LNCaP clone FGC (cell line): ENCODE data around the gene KLF16.
"Not testable (repeated sequence)": the region's sequence is repeated elsewhere in the genome, so short reads cannot be mapped to it uniquely, and the experiment has no call there.

Source experiments
- DNase-seq: peaks from one replicate; pipeline ENCODE4 v3.0.0-alpha.2; 2011; ENCODE audit warnings: low read depth
- H3K4me3 ChIP-seq: 2 replicates; pipeline ENCODE4 v1.5.1; 2011; ENCODE audit warnings: mild to moderate bottlenecking, low read depth, low read length, control low read depth
- TF ChIP-seq, protein P1 (sequence below): IDR thresholded peaks from 2 replicates; pipeline ENCODE4 v1.5.1; 2012; ENCODE audit warnings: mild to moderate bottlenecking; ENCODE audit not compliant: control insufficient read depth, insufficient read depth; ENCODE audit errors: extremely low read depth

The KLF16 gene

DNA sequence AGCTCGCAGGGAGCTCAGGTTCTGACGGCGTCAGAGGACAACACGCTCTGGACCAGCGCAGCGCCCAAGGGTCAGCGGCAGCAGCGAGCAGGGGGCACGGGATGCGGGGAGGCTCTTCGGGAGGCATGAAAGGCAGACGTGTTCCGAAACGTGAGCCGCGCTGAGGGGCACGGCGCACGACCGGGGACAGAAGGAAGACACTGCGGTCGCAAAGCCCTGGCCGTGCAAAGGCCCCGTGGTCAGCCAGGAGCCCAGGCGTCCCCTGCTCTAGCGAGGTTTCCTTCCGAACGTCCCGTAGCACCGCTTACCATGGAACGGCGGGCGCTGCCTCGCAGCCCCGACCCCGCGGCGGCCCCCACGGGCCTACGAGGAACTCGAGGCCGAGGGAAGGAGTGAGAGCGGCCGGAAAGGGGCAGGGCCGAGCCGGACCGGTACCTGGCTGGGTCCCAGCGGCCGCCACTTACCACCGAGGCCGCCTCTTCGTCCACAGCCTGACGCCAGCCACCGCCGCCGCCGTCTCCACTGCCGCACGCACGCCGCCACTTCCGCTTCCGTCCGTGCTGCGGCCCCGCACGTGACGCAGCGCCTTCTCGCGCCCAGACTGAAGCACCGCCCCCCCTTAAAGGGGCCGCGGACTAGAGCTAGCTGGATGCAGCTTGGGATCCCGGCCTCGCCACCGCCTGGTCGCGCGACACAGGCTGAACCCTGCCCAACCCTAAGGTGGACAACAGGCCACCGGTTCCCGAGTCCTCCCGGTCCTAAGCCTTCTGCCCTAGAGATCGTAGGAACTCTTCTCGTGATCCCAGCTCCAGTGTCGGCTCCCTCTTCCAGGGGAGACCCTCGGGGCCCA, 12.5 kb upstream of the KLF16 start:
- TF ChIP-seq, protein P1, sequence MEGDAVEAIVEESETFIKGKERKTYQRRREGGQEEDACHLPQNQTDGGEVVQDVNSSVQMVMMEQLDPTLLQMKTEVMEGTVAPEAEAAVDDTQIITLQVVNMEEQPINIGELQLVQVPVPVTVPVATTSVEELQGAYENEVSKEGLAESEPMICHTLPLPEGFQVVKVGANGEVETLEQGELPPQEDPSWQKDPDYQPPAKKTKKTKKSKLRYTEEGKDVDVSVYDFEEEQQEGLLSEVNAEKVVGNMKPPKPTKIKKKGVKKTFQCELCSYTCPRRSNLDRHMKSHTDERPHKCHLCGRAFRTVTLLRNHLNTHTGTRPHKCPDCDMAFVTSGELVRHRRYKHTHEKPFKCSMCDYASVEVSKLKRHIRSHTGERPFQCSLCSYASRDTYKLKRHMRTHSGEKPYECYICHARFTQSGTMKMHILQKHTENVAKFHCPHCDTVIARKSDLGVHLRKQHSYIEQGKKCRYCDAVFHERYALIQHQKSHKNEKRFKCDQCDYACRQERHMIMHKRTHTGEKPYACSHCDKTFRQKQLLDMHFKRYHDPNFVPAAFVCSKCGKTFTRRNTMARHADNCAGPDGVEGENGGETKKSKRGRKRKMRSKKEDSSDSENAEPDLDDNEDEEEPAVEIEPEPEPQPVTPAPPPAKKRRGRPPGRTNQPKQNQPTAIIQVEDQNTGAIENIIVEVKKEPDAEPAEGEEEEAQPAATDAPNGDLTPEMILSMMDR: no peak

DNA sequence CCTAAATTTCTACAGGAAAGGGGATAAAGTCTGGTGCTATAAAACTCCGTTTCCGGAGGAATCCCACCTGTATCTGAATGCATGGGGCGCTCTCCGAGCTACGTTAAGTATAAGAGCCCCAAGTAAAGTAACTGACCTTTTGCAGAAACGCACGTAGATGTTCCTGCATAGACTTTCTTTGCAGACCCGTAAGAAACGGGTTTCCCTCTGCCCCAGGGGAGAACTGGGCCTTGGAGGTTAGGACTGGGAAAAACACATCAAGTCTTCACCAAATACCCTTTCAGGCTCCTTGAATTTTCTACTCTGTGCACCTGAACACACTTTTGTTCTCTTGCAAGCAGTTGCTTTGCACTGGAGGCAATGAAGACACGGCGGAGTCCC, 11.9 kb upstream of the KLF16 start:
- DNase-seq: not testable (repeated sequence)
- peak overlapping the region; percentile 99 for H3K4me3 ChIP-seq

More for the DNA sequence above, 12.5 kb upstream of the KLF16 start:
- H3K4me3 ChIP-seq: peak overlapping the region; percentile 99
- DNase-seq: peak; percentile 63

DNA sequence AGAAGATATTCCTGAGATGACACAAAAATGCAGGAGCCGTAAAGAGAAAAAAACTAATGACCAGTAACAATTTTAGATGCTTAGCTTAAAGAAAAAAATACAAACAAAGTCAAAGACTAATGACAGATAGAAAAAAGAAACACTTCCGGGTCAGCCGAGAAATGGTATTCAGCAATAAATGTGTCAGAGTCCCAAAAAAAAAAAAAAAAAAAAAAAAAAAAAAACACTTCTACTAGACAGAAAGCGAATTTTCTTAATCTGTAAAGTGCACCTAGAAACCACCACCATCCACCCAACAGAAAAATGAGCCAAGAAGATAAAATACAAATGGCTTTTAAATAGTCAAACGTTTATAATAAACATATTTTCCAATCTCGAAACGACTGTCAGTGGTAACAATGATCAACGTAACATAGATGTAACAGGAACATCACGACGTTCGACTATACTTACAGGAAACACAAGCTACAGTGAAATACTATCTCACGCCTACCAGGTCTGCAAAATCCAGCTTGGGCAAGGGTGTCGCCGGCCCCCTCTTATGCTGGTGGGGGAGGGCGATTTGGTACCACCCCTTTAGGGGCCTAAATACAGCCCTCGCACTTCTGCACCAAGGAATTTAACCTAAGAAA, 11.3 kb upstream of the KLF16 start:
- TF ChIP-seq, protein P1: no peak
- H3K4me3 ChIP-seq: peak overlapping the region; percentile 99
- no peak for DNase-seq

DNA sequence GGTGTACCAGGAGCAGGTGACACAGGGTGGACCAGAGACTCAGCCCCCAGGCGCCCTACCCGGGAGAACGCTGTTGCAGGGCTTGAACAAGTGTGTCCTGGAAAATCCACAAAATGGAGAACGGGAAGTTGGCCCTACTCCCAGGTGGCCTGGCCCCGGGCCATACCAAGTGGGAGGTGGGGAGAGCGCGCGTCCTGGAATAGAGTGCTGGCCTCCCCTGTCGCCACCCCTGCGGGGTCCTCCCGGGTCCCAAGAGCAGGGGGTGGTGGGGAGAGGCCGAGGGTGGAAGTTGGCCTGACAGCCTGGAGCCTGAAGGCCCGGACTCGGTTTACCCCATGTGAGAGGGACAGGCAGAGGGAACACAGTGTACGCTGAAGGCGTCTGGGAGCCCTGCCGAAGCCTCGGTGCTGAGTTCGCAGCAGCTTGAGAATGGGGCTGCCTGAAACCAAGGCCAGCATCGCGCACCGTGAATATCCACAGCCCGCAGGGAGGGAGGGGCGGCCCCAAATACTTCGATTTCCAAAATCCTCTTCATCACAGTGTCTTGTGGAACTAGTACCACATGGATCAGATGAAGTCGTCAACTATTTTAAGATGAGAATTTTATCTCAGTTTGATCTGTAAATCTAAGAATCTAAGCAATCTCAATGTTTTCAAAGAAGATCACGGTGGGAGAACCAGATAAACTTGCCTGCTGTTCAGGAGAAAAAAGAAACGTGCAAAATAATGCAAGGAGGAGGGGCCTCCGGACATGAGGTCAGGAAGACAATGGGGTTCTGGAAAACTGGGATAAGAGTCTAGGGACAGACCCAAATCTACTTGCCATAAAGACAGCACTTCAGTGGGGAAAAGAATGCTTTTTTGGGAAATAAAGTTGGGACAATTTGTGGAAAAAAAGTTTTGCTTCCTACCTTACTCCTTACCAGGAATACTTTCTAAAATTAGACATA, 10.4 kb upstream of the KLF16 start:
- peak overlapping the region; percentile 99 for H3K4me3 ChIP-seq
- TF ChIP-seq, protein P1: no peak
- DNase-seq: no peak

DNA sequence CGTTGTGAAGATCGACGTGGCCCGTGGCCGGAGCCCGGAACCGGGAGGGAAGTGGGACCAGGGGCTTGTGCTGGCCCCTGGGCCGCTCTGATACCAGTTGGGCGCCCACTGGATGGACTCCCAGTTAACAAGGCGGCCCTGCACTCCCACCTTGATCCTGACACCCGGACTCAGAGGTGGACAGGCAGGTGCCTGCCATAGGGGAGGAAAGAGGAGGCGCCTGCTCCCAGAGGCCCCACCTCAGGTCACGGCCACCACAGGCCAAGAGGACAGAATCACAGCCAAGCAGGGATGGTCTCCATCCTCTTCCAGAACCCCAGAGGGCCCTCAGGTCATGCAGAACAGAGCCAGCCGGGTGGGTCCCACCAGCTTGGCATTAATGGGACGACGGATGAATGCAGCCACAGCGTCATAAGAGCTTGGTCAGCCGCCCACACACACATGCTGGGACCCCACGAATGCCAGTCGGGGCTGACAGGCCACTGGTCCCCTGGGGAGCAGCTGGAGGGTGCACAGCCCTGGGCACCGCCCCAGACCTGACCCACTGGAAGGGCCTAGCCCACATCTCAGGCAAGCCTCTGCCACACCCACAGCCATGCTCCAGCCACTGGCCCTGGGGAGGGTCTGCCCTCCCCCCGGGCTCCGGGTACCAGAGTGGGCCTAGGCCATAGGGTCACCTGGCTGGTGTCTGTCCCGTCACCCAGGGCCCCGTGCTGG, 9.6 kb upstream of the KLF16 start:
- TF ChIP-seq, protein P1: no peak
- no peak for DNase-seq
- peak overlapping the region; percentile 99 for H3K4me3 ChIP-seq

DNA sequence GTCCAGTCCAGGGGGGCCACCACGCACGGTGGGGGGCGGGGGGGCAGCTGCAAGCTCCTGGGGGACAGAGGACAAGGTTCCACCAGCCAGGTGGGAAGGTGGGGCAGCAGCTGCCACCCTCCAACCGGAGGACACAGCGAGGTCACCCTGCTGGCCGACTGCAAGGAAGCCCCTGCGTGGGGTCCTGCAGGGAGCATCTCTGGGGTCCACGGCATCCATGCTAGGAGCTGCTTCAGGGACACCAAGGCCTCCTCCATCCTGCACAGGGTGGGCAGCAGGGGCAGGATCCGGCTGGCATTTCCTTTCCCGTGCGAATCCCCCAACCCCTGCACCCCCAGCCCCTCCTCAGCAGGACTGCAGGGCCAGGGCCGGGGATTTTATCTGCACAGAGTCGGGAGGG, 8.3 kb upstream of the KLF16 start:
- TF ChIP-seq, protein P1: no peak
- H3K4me3 ChIP-seq: no peak overlapping the region

More for the DNA sequence above, 8.3 kb upstream of the KLF16 start:
- no peak for DNase-seq
